CD4-positive, alpha-beta T cell treated with Interferon alpha-2 for 1 hour (primary cell): Measurements from ENCODE around the gene EYS.

Source experiments
- DNase-seq, 2 donors: peaks; one replicate each; pipeline ENCODE4 v3.0.0-alpha.2; 2020 to 2022

The EYS gene

GRCh38 chr6:65707126-65707826 lies at the start of gene EYS:
Gene EYS (minus strand): TSS chr6:65707226. CDS start chr6:65495410, 211,816 bp downstream.
- DNase-seq, result no peak

- no peak for DNase-seq
Measured at GRCh38 chr6:65746302-65746701, 39.3 kb upstream of the EYS start.

GRCh38 chr6:65745614-65746013 lies 38.6 kb upstream of the EYS start:
- no peak for DNase-seq

- DNase-seq, result no peak
Measured at GRCh38 chr6:65728879-65729479, 22.0 kb upstream of the EYS start.

GRCh38 chr6:65719101-65719500 lies 12.1 kb upstream of the EYS start:
- no peak for DNase-seq

- DNase-seq, result no peak
Measured at GRCh38 chr6:65711531-65711930, 4.5 kb upstream of the EYS start.

- DNase-seq, result no peak
Measured at GRCh38 chr6:65709099-65709830, 2.2 kb upstream of the EYS start.

GRCh38 chr6:65708162-65708561 lies 1.1 kb upstream of the EYS start:
- no peak for DNase-seq

GRCh38 chr6:65706436-65706835 lies 590 bp downstream of the EYS start:
- no peak for DNase-seq

GRCh38 chr6:65701325-65701724 lies 5.7 kb downstream of the EYS start:
- DNase-seq, result no peak

- no peak for DNase-seq
Measured at GRCh38 chr6:65700561-65700960, 6.5 kb downstream of the EYS start.

- DNase-seq, result no peak
Measured at GRCh38 chr6:65692109-65692508, 14.9 kb downstream of the EYS start.

GRCh38 chr6:65680232-65680631 lies 26.8 kb downstream of the EYS start:
- no peak for DNase-seq

- no peak for DNase-seq
Measured at GRCh38 chr6:65671922-65672321, 35.1 kb downstream of the EYS start.

- no peak for DNase-seq
Measured at GRCh38 chr6:65667916-65668656, 38.9 kb downstream of the EYS start.

- no peak for DNase-seq
Measured at GRCh38 chr6:65650086-65650485, 56.9 kb downstream of the EYS start.

GRCh38 chr6:65649392-65649791 lies 57.6 kb downstream of the EYS start:
- DNase-seq, result no peak

GRCh38 chr6:65646544-65646943 lies 60.5 kb downstream of the EYS start:
- DNase-seq, result no peak

- no peak for DNase-seq
Measured at GRCh38 chr6:65642776-65643175, 64.2 kb downstream of the EYS start.

GRCh38 chr6:65638047-65638831 lies 68.8 kb downstream of the EYS start:
- no peak for DNase-seq

GRCh38 chr6:65637289-65638046 lies 69.6 kb downstream of the EYS start:
- no peak for DNase-seq

- DNase-seq, result no peak
Measured at GRCh38 chr6:65633501-65633900, 73.5 kb downstream of the EYS start.
